K562 (cell line): Measurements from ENCODE around the gene CNRIP1. TPM values are rescaled to one million over a fixed set of nuclear protein-coding genes. Genes with fewer than 3 reads are reported as not detected.

Experiments
- C11orf30 ChIP-seq: fragments of 450-650 bp; IDR thresholded peaks from 2 replicates; pipeline ENCODE4 v1.6.1; 2016; ENCODE audit warnings: low read depth, mild to moderate bottlenecking
- CTCFL ChIP-seq: IDR thresholded peaks from 2 replicates; pipeline ENCODE4 v1.6.1; 2011; ENCODE audit warnings: borderline replicate concordance, low read depth, mild to moderate bottlenecking, moderate library complexity, low read length; ENCODE audit not compliant: insufficient read depth, poor library complexity, severe bottlenecking
- ELF1 ChIP-seq: fragments of 200-800 bp; sonication (Bioruptor generic); IDR thresholded peaks from 2 replicates; pipeline ENCODE4 v1.6.1; 2016; ENCODE audit warnings: missing genetic modification characterization, missing compliant biosample characterization
- FOSL1 ChIP-seq: fragments of 200-800 bp; sonication (Bioruptor generic); conservative IDR thresholded peaks from 2 replicates; pipeline ENCODE4 v1.6.1; 2016; ENCODE audit warnings: missing genetic modification characterization, missing compliant biosample characterization
- MBD1 ChIP-seq: fragments of 250-450 bp; sonication (Bioruptor Pico); IDR thresholded peaks from 2 replicates; pipeline ENCODE4 v1.8.0; 2022; ENCODE audit warnings: inconsistent platforms
- ZNF778 ChIP-seq: fragments of 450-650 bp; formaldehyde crosslinking; IDR thresholded peaks from 2 replicates; pipeline ENCODE4 v1.4.0; 2020; ENCODE audit warnings: mild to moderate bottlenecking, moderate library complexity
- polyA plus RNA-seq, 8 experiments: library from polyadenylated mRNA; depleted of rRNA in 4 of 8; stranded (reverse) in 5 of 8; unstranded in 3 of 8; fragments of >200 nt; fragmentation: Nextera tagmentation in 2 of 8; fragmentation: Illumina TruSeq in 1 of 8; extraction: Ambion mirVana in 2 of 8; extraction: Trizol in 1 of 8; gene quantifications; 2 replicates each; pipeline versions ENCODE4 v1.2.1 to v1.2.3, GENCODE V29; 2011 to 2014; ENCODE audit warnings: inconsistent platforms in 1 of 8, missing spikeins in 1 of 8
- total RNA-seq, 7 experiments: library from RNA; depleted of rRNA in 6 of 7; stranded (reverse); fragments of >200 nt in 6 of 7; fragmentation: Illumina TruSeq in 2 of 7; extraction: Trizol in 2 of 7; gene quantifications; 2 replicates each; pipeline versions ENCODE4 v1.2.1 to v1.2.3, GENCODE V29; 2011 to 2021; ENCODE audit warnings: low replicate concordance in 1 of 7

The CNRIP1 gene
- total and polyA plus RNA-seq, 9 of the 15 experiments (the other 6 are each of a cell fraction or from before 2014, with no cell fraction given): 0.59 to 2.1 (median 1.5) TPM

GRCh38 chr2:68253219-68254068 is 66.3 kb downstream of the CNRIP1 start (continued):
- TF ChIP-seq CTCFL (no peak), FOSL1 (0 out of 2 replicates have a peak, but pooled peaks have one; percentile 23), ZNF778 (CRISPR knock-in tag) (no peak), C11orf30 (peak; percentile 60), MBD1 (no peak), ELF1 (tag) (no peak)
